ENCODE measurements around the gene PFKL.

DNA sequence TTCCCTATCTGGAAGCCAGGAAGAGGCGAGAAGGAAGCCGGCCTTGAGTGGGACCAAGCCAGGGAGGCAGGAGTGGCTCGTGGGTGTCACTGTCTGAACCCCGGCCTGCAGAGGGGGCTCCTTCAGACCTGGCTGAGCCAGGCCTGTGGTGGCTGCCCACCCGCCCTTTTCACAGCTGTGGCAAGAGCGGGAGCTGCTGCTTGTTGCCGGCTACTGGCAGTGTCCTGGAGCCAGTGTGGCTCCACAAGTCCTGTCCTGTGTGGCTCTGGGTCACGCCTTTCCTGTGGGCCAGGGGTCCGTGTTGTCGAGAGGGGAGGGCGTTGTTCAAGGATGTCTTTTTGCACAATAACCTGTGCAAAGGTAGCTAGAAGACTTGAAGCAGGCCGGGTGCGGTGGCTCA is 1.3 kb downstream of the PFKL start:
- TF ChIP-seq, protein P1, sequence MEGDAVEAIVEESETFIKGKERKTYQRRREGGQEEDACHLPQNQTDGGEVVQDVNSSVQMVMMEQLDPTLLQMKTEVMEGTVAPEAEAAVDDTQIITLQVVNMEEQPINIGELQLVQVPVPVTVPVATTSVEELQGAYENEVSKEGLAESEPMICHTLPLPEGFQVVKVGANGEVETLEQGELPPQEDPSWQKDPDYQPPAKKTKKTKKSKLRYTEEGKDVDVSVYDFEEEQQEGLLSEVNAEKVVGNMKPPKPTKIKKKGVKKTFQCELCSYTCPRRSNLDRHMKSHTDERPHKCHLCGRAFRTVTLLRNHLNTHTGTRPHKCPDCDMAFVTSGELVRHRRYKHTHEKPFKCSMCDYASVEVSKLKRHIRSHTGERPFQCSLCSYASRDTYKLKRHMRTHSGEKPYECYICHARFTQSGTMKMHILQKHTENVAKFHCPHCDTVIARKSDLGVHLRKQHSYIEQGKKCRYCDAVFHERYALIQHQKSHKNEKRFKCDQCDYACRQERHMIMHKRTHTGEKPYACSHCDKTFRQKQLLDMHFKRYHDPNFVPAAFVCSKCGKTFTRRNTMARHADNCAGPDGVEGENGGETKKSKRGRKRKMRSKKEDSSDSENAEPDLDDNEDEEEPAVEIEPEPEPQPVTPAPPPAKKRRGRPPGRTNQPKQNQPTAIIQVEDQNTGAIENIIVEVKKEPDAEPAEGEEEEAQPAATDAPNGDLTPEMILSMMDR (optimal IDR thresholded peaks at IDR 0.05 in 1 of 3, IDR thresholded peaks at IDR 0.05 in 1 of 3, conservative IDR thresholded peaks at IDR 0.05 in 1 of 3; ENCODE audit: extremely low read depth in 1 of 3, insufficient read depth in 2 of 3, low read length in 3 of 3): no peak
- no peak for TF ChIP-seq EZH2 (IDR thresholded peaks at IDR 0.05; ENCODE audit: low read length)

Measured in keratinocyte (primary cell).